WTC11 (cell line): ENCODE data around the gene ACBD6. TPM values are rescaled to one million over a fixed set of nuclear protein-coding genes. Genes with fewer than 3 reads are reported as not detected.

Experiments used
- ATAC-seq: fragments of 200-7000 bp; cut with Tn5 transposase; 2 replicates; pipeline ENCODE4 v1.10.0; 2021; ENCODE audit warnings: mild to moderate bottlenecking, moderate library complexity
- CTCF ChIA-PET: fragments of 300-600 bp; sonication (Branson Sonifier 250); formaldehyde crosslinking; loops from one replicate; lab custom pipeline; 2021; ENCODE audit warnings: antibody characterized with exemption; lab: Charles Lee
- POLR2A ChIA-PET: fragments of 350-600 bp; sonication (Branson Sonifier 250); formaldehyde crosslinking; loops from one replicate; lab custom pipeline; 2021; ENCODE audit warnings: antibody characterized with exemption; lab: Charles Lee
- DNase-seq: peaks from one replicate; pipeline ENCODE4 v3.0.0; 2021; ENCODE audit warnings: low spot score
- H3K27ac Mint-ChIP-seq: 2 replicates; pipeline ENCODE4 v1.8.0; 2021; ENCODE audit warnings: mixed read lengths
- H3K27me3 Mint-ChIP-seq: 2 replicates; pipeline ENCODE4 v1.8.0; 2021; ENCODE audit warnings: low read depth, mild to moderate bottlenecking, moderate library complexity, mixed read lengths
- H3K36me3 Mint-ChIP-seq: 2 replicates; pipeline ENCODE4 v1.8.0; 2021; ENCODE audit warnings: mixed read lengths
- H3K4me1 Mint-ChIP-seq: 2 replicates; pipeline ENCODE4 v1.8.0; 2022; ENCODE audit warnings: mixed read lengths
- H3K4me3 Mint-ChIP-seq: 2 replicates; pipeline ENCODE4 v1.8.0; 2021; ENCODE audit warnings: mild to moderate bottlenecking, moderate library complexity, mixed read lengths
- H3K9me3 Mint-ChIP-seq: 2 replicates; pipeline ENCODE4 v1.8.0; 2021; ENCODE audit warnings: mixed read lengths
- AR ChIP-seq: fragments of 250-450 bp; sonication (Bioruptor Pico); IDR thresholded peaks from 2 replicates; pipeline ENCODE4 v1.9.0; 2021; ENCODE audit warnings: mild to moderate bottlenecking
- CBFB ChIP-seq: sonication (generic); formaldehyde crosslinking; IDR thresholded peaks from 2 replicates; pipeline ENCODE4 v1.8.1; 2022; ENCODE audit warnings: mild to moderate bottlenecking, low read depth, missing genetic modification reagents
- CREM ChIP-seq: sonication (generic); formaldehyde crosslinking; IDR thresholded peaks from 2 replicates; pipeline ENCODE4 v1.8.1; 2022; ENCODE audit warnings: mild to moderate bottlenecking, missing genetic modification reagents, moderate library complexity
- E2F1 ChIP-seq: sonication (generic); formaldehyde crosslinking; IDR thresholded peaks from 2 replicates; pipeline ENCODE4 v1.8.0; 2022; ENCODE audit warnings: mild to moderate bottlenecking, missing genetic modification reagents
- FOXJ3 ChIP-seq: sonication (generic); formaldehyde crosslinking; IDR thresholded peaks from 2 replicates; pipeline ENCODE4 v1.9.0; 2021; ENCODE audit warnings: missing genetic modification reagents, mild to moderate bottlenecking, borderline replicate concordance
- FOXP4 ChIP-seq: sonication (generic); formaldehyde crosslinking; IDR thresholded peaks from 2 replicates; pipeline ENCODE4 v1.8.0; 2022; ENCODE audit warnings: mild to moderate bottlenecking, missing genetic modification reagents
- GABPB1 ChIP-seq: sonication (generic); formaldehyde crosslinking; IDR thresholded peaks from 2 replicates; pipeline ENCODE4 v1.8.1; 2023; ENCODE audit warnings: mild to moderate bottlenecking, missing genetic modification reagents
- GTF2I ChIP-seq: fragments of 250-450 bp; sonication (Bioruptor Pico); conservative IDR thresholded peaks from 2 replicates; pipeline ENCODE4 v1.4.0; 2021; ENCODE audit warnings: mild to moderate bottlenecking
- HMGA2 ChIP-seq: fragments of 250-450 bp; sonication (Bioruptor Pico); IDR thresholded peaks from 2 replicates; pipeline ENCODE4 v1.4.0; 2021; ENCODE audit warnings: mild to moderate bottlenecking, moderate library complexity
- NFATC4 ChIP-seq: fragments of 250-450 bp; sonication (Bioruptor Pico); IDR thresholded peaks from 2 replicates; pipeline ENCODE4 v1.9.0; 2021; ENCODE audit warnings: mild to moderate bottlenecking
- NFYB ChIP-seq: sonication (generic); formaldehyde crosslinking; conservative IDR thresholded peaks from 2 replicates; pipeline ENCODE4 v1.8.0; 2022; ENCODE audit warnings: low read depth, missing genetic modification reagents
- NR3C1 ChIP-seq: sonication (generic); formaldehyde crosslinking; conservative IDR thresholded peaks from 2 replicates; pipeline ENCODE4 v1.8.1; 2023; ENCODE audit warnings: low read depth, mild to moderate bottlenecking, missing genetic modification reagents
- PREB ChIP-seq: sonication (generic); formaldehyde crosslinking; IDR thresholded peaks from 2 replicates; pipeline ENCODE4 v1.8.1; 2022; ENCODE audit warnings: mild to moderate bottlenecking, missing genetic modification reagents, moderate library complexity, borderline replicate concordance
- SOX15 ChIP-seq: fragments of 250-450 bp; sonication (Bioruptor Pico); IDR thresholded peaks from 2 replicates; pipeline ENCODE4 v1.9.0; 2021; ENCODE audit warnings: mild to moderate bottlenecking
- STAT6 ChIP-seq: sonication (generic); formaldehyde crosslinking; conservative IDR thresholded peaks from 2 replicates; pipeline ENCODE4 v1.8.1; 2023; ENCODE audit warnings: mild to moderate bottlenecking, low read depth, missing genetic modification reagents, moderate library complexity
- TCF7 ChIP-seq: sonication (generic); formaldehyde crosslinking; IDR thresholded peaks from 2 replicates; pipeline ENCODE4 v1.8.0; 2022; ENCODE audit warnings: mild to moderate bottlenecking, low read depth, missing genetic modification reagents, moderate library complexity
- ZBTB21 ChIP-seq: sonication (generic); formaldehyde crosslinking; IDR thresholded peaks from 2 replicates; pipeline ENCODE4 v1.8.1; 2023; ENCODE audit warnings: mild to moderate bottlenecking, missing genetic modification reagents, borderline replicate concordance
- ZMAT4 ChIP-seq: fragments of 250-450 bp; sonication (Bioruptor Pico); IDR thresholded peaks from 2 replicates; pipeline ENCODE4 v1.9.0; 2021; ENCODE audit warnings: mild to moderate bottlenecking
- ZNF281 ChIP-seq: sonication (generic); formaldehyde crosslinking; IDR thresholded peaks from 2 replicates; pipeline ENCODE4 v1.8.0; 2023; ENCODE audit warnings: mild to moderate bottlenecking, missing genetic modification reagents
- ZNF416 ChIP-seq: fragments of 250-450 bp; sonication (Bioruptor Pico); IDR thresholded peaks from 2 replicates; pipeline ENCODE4 v1.9.0; 2021; ENCODE audit warnings: mild to moderate bottlenecking, inconsistent platforms
- ZSCAN18 ChIP-seq: fragments of 250-450 bp; sonication (Bioruptor Pico); IDR thresholded peaks from 2 replicates; pipeline ENCODE4 v2.1.2; 2022; ENCODE audit warnings: mild to moderate bottlenecking, moderate library complexity
- total RNA-seq: library from RNA; stranded (reverse); gene quantifications from 3 replicates; pipeline ENCODE4 v1.2.3, GENCODE V29; 2021

The ACBD6 gene
- total RNA-seq, 1 experiment from 2014 or later: 53.5 TPM

GRCh38 chr1:180397175-180397574 lies 105.2 kb downstream of the ACBD6 start (continued):
- TF ChIP-seq HMGA2 (CRISPR knock-in tag): no peak
- TF ChIP-seq AR (CRISPR knock-in tag): no peak
- no peak for TF ChIP-seq ZBTB21
- TF ChIP-seq, all 79 proteins: peak for 0

- Mint-ChIP-seq H3K9me3 (peaks cover 25% of the 10 kb centered on the region), H3K27ac (no peak overlapping the region), H3K4me3 (no peak overlapping the region), H3K36me3 (peaks cover 32% of the 10 kb centered on the region), H3K27me3 (no peaks in the 10 kb centered on the region), H3K4me1 (no peaks in the 10 kb centered on the region)
- POLR2A ChIA-PET: no interaction called here
- CTCF ChIA-PET: no interaction called here
- ATAC-seq (no peak), DNase-seq (no peak)
- TF ChIP-seq ZMAT4 (CRISPR knock-in tag) (no peak), STAT6 (CRISPR knock-in tag) (no peak), SOX15 (CRISPR knock-in tag) (no peak), HMGA2 (CRISPR knock-in tag) (no peak), NFYB (CRISPR knock-in tag) (no peak), ZSCAN18 (CRISPR knock-in tag) (no peak), ZNF416 (no peak), PREB (no peak), NFATC4 (CRISPR knock-in tag) (no peak), CREM (CRISPR knock-in tag) (no peak), CBFB (CRISPR knock-in tag) (no peak), TCF7 (CRISPR knock-in tag) (no peak), E2F1 (no peak), ZNF281 (CRISPR knock-in tag) (no peak), NR3C1 (no peak), GTF2I (CRISPR knock-in tag) (no peak), FOXJ3 (CRISPR knock-in tag) (no peak), FOXP4 (CRISPR knock-in tag) (no peak), GABPB1 (CRISPR knock-in tag) (no peak)
Measured at GRCh38 chr1:180392427-180393145, 109.8 kb downstream of the ACBD6 start.
